IPS-20b (cell line): ENCODE results near the gene EDDM13.
A peak's percentile ranks its signal among the peaks of the same experiment; 100 is the strongest.

Experiments
- H3K27ac ChIP-seq: one replicate; pipeline ENCODE4 v1.5.1; 2013; ENCODE audit warnings: low read length
- H3K27me3 ChIP-seq: 2 replicates; pipeline ENCODE4 v1.6.1; 2013; ENCODE audit warnings: mild to moderate bottlenecking, low read length, inconsistent platforms; ENCODE audit not compliant: insufficient read depth
- H3K36me3 ChIP-seq: 2 replicates; pipeline ENCODE4 v1.6.1; 2013; ENCODE audit warnings: low read depth, mild to moderate bottlenecking, inconsistent platforms, low read length, moderate library complexity; ENCODE audit not compliant: insufficient read depth
- H3K4me1 ChIP-seq: 2 replicates; pipeline ENCODE4 v1.6.1; 2013; ENCODE audit warnings: mild to moderate bottlenecking, control low read depth, inconsistent platforms, low read length, moderate library complexity; ENCODE audit not compliant: insufficient read depth
- H3K4me3 ChIP-seq: 2 replicates; pipeline ENCODE4 v1.5.1; 2013; ENCODE audit warnings: mild to moderate bottlenecking, low read length, inconsistent platforms
- H3K9ac ChIP-seq: 2 replicates; pipeline ENCODE4 v1.6.1; 2013; ENCODE audit warnings: low read depth, mild to moderate bottlenecking, inconsistent platforms, low read length, moderate library complexity
- H3K9me3 ChIP-seq: 2 replicates; pipeline ENCODE4 v1.6.1; 2013; ENCODE audit warnings: mild to moderate bottlenecking, low read depth, low read length, inconsistent platforms; ENCODE audit not compliant: insufficient read depth

EDDM13 gene

DNA sequence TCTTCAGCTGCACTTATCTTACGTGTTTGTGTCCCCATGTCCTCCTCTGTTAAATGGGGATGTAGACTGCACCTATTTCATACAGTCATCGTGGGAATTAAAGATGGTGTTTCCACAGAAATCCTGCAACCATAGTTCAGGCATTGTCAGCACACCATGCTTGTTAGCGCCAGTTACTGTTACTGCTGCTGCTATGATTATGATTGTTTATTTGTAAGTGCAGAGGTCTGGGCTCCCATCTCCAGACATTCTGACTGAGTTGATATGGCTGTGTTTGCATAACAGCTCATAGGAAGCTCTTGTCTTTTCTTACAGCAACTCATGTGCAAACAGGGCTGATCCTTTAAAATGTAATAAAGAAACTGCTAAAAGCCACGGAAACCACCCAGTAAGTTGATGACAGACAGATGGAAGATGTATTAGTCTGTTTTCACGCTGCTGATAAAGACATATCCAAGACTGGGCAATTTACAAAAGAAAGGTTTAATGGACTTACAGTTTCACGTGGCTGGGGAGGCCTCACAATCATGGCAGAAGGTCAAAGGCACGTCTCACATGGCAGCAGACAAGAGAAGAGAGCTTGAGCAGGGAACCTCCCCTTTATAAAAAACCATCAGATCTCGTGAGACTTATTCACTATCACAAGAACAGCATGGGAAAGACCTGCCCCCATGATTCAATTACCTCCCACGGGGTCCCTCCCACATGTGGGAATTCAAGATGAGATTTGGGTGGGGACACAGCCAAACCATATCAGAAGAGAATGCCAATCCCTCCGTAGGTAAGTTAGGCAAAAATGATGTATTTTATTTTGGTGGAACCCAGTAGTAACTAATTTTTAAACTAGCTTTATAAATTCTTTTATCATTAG lies 40.5 kb downstream of the EDDM13 start:
- Histone ChIP-seq H3K9ac (peak overlapping the region; percentile 83; the same call in 1 of the 2 replicates), H3K36me3 (peaks cover 10% of the 10 kb centered on the region; the same call in 1 of the 2 replicates), H3K27ac (no peak overlapping the region), H3K27me3 (no peaks in the 10 kb centered on the region), H3K9me3 (no peaks in the 10 kb centered on the region), H3K4me1 (no peaks in the 10 kb centered on the region), H3K4me3 (peak overlapping the region; percentile 78; the same call in 1 of the 2 replicates)

DNA sequence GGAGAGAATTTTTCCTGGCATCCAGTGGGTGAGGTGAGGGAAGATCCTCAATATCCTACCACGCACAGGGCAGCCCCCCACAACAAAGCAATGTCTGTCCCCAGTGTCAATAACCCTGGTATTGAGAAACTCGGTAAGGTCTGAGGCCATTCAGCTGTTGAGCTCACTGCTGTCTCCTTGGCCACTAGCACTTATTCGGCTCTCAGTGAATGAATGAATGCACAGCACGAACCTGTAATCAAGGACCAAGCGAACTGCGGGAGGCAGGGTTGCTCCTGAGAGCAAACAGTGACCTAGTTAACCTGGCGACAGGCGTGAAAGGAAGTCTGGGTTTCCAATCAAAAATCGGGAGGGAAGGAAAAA lies 41.5 kb downstream of the EDDM13 start:
- Histone ChIP-seq H3K9ac (peak overlapping the region; percentile 83), H3K4me3 (peak overlapping the region; percentile 78), H3K36me3 (peaks cover 10% of the 10 kb centered on the region; the same call in 1 of the 2 replicates), H3K9me3 (no peaks in the 10 kb centered on the region), H3K27me3 (no peaks in the 10 kb centered on the region), H3K4me1 (no peaks in the 10 kb centered on the region), H3K27ac (peak overlapping the region; percentile 54)

DNA sequence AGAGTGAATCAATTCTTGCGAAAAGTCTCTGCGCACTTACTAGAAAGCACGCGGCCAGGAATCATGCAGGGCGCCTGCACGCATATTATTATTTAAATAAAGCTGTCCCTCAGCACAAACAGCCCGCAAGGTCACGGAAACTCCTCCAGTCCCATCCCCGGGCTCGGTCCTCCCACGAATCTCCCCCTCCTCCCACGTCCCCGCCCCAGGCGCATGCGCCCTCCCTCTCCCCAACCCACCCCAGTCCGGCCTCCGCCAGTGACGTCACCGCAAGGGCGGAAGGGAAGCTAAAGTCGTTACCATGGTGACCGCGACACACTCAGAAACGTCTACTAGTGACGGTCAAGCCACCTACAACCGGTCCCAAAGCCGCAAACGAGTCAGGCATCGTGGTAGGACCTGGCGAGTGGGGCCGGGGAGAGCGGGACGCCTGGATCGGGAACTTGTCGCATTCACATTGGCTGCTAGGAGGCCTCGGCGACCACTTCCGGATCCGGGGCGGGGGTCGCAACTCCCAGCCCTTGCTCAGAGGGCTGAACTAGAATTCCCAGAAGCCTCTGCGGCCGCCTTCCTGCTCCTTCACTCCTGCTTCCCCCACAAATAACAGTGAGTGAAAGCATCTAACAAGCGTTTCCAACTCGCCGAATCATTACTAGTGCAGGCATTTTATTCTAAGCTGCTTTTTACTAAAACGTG lies 42.0 kb downstream of the EDDM13 start, which contains the start of gene ZSCAN5A:
Gene ZSCAN5A (minus strand): TSS at position 459 of the 696 bp plus-strand sequence. CDS start 89,793 bp downstream, outside the sequence.
- H3K4me3 ChIP-seq = peak within 1 kb of the TSS; percentile 78
- H3K9ac ChIP-seq = peak within 1 kb of the TSS; percentile 83
- H3K27me3 ChIP-seq = no peaks in the 10 kb centered on the region
- H3K36me3 ChIP-seq = peaks cover 10% of the 10 kb centered on the region; the same call in 1 of the 2 replicates
- no peaks in the 10 kb centered on the region for H3K4me1 ChIP-seq
- no peaks in the 10 kb centered on the region for H3K9me3 ChIP-seq
- H3K27ac ChIP-seq = peak within 1 kb of the TSS; percentile 54

DNA sequence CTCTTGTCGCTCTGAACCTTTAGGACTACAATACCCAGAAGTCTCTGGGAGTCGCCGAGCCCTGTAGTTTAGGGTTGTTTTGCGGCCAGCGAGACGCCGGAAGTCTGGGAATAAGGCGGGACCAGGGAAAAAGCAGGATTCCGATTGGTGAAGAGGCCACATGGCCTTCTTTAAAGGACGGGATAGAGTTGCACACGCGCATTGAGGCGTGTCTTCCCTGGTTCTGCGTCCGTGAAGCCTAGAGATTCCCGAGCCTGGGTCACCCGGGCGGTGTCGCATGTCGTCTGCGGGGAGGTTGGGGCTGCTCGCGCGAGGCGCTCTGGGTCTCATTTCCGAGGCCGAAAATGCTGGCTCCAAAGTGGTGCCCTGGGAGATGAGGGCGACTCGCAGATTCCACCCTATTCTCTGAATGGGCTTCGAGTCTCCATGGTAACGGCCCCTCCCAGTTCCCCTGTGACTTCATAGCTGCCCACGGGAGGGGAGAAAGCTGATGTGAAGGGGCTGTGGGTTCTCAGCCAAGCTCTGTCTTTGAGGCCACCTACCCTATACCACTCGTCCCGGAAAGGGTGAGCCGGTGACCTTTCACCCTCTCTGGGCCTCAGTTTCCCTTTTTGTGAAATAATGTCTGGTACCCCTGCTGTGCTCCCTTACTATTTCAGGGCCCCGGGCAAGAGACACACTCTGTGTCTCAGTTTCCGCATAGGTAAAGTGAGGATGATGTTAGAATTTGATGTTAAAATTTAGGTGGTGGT lies 42.7 kb downstream of the EDDM13 start:
- H3K4me1 ChIP-seq = no peaks in the 10 kb centered on the region
- H3K36me3 ChIP-seq = peaks cover 10% of the 10 kb centered on the region; the same call in 1 of the 2 replicates
- peak overlapping the region; percentile 78 for H3K4me3 ChIP-seq
- peak overlapping the region; percentile 83; the same call in 1 of the 2 replicates for H3K9ac ChIP-seq
- H3K27me3 ChIP-seq = no peaks in the 10 kb centered on the region
- peak overlapping the region; percentile 54 for H3K27ac ChIP-seq
- no peaks in the 10 kb centered on the region for H3K9me3 ChIP-seq

DNA sequence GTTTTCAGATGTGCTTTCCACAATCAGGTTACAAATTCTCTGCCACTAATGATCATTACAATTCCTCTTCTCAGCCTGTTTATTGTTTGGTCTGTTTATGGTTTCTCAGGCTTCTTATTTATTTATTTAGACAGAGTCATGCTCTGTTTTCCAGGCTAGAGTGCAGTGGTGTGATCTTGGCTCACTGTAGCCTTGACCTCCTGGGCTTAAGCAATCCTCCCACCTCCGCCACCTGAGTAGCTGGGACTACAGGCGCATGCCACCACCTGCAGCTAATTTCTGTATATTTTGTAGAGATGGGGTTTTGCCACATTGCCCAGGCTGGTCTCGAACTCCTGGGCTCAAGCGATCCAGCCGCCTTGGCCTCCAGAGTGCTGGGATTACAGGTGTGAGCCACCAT lies 44.2 kb downstream of the EDDM13 start:
- no peak overlapping the region for H3K9ac ChIP-seq
- 0 out of 2 replicates have a peak, but pooled peaks cover 4% of the 10 kb centered on the region for H3K27me3 ChIP-seq
- no peak overlapping the region for H3K27ac ChIP-seq
- H3K4me1 ChIP-seq = no peaks in the 10 kb centered on the region
- peaks cover 4% of the 10 kb centered on the region; the same call in 1 of the 2 replicates for H3K36me3 ChIP-seq
- H3K9me3 ChIP-seq = no peaks in the 10 kb centered on the region
- H3K4me3 ChIP-seq = no peak overlapping the region

DNA sequence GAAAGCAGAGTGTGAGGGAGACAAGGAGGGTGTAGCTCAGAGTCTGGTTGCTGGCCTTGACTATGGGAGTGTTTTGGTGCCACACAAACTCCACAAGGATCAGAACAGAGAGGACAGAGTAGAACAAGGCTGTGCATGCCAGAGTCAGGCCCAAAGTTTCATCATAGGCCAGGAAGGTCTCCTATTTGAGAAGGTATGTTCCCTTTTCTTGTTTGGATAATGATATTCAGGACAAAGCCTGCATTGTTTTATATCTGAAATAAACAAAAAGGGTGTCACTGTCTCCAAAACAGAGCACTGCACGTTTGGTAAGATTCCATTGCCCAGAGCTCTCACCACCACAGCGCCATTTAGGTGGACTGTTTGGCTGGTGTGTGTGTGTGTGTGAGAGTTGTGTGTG lies 45.2 kb downstream of the EDDM13 start:
- Histone ChIP-seq H3K36me3 (no peaks in the 10 kb centered on the region), H3K4me3 (no peak overlapping the region), H3K9ac (no peak overlapping the region), H3K9me3 (no peaks in the 10 kb centered on the region), H3K4me1 (no peaks in the 10 kb centered on the region), H3K27me3 (0 out of 2 replicates have a peak, but pooled peaks cover 4% of the 10 kb centered on the region), H3K27ac (no peak overlapping the region)

DNA sequence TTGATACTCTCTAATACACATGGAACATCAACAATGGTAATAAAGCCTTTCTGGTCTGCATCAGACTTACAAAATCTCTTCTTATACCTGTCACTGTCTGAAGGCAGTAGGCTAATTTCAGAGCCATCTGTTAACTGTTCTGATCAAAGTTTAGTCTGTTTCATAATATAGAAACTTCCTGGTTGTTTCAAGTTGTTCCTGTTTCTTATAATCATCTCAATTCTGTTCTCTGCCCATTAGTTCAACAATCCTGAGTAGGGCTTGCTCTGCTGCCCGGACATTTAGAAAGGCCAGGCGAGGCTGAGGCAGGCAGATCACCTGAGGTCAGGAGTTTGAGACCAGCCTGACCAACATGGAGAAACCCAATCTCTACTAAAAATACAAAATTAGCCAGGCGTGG lies 47.4 kb downstream of the EDDM13 start:
- H3K4me3 ChIP-seq = no peak overlapping the region
- H3K9me3 ChIP-seq = peaks cover 6% of the 10 kb centered on the region; the same call in 1 of the 2 replicates
- no peaks in the 10 kb centered on the region for H3K36me3 ChIP-seq
- no peak overlapping the region for H3K9ac ChIP-seq
- H3K4me1 ChIP-seq = no peaks in the 10 kb centered on the region
- H3K27ac ChIP-seq = no peak overlapping the region
- H3K27me3 ChIP-seq = 0 out of 2 replicates have a peak, but pooled peaks cover 4% of the 10 kb centered on the region

DNA sequence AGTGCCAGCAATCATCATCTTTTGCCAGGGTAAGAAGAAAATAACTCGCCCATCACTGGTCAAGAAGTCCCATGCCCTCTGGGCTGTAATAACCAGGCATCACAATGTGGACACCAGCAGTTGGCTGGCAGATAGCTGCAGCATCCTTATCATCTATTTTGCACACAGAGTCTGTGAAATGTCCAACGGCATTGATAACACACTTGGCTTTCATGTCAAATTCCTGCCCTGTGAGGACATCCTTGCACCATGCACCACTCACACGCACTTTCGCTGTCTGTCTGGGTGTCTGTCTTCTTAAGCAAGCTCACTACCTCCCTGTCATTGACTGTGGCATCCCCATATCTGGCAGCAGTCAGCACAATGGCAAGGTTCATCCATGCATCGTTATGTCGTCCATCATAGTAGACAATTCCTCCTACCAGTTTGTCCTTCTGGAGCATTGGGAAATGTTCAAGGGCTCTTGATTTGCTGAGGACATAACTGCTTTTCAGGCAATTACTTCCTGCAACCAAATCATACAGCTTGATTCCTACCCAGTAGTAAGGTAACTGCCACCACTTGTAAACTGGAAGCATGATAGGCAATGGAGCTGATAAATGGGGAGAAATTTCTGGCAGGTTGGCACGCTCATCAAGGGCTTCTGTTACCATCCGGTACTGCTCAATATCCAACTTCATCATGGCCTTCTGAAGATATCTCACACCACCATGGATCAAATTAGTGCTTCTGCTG lies 48.9 kb downstream of the EDDM13 start:
- Histone ChIP-seq H3K36me3 (no peaks in the 10 kb centered on the region), H3K9me3 (peaks cover 11% of the 10 kb centered on the region; the same call in 1 of the 2 replicates), H3K4me1 (no peaks in the 10 kb centered on the region), H3K4me3 (no peak overlapping the region), H3K27ac (no peak overlapping the region), H3K9ac (no peak overlapping the region), H3K27me3 (0 out of 2 replicates have a peak, but pooled peaks cover 4% of the 10 kb centered on the region)

DNA sequence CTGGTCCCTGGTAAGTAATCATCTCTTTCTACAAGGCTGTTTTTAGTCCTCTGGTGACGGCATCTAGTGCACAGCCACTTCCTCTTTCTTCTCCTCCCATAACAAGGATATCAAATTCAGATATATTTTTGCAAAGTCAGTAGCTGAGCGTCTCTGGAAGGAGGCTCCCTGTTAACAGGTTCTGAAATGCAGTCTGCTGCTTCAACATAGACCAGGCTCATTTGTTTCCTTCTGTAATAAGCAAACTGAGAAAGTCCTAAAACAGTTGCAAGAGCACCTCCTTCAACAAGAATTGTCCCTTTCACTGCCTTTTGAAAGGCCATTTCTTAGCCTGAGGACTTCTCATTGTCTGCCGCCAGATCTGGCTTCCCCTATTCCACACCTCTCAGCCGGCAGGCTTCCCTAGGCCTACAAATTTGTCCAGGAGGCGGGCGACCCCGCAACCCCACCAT lies 49.5 kb downstream of the EDDM13 start:
- Histone ChIP-seq H3K27me3 (0 out of 2 replicates have a peak, but pooled peaks cover 4% of the 10 kb centered on the region), H3K9me3 (peaks cover 16% of the 10 kb centered on the region; the same call in 1 of the 2 replicates), H3K36me3 (no peaks in the 10 kb centered on the region), H3K9ac (no peak overlapping the region), H3K4me1 (no peaks in the 10 kb centered on the region), H3K27ac (no peak overlapping the region), H3K4me3 (no peak overlapping the region)

DNA sequence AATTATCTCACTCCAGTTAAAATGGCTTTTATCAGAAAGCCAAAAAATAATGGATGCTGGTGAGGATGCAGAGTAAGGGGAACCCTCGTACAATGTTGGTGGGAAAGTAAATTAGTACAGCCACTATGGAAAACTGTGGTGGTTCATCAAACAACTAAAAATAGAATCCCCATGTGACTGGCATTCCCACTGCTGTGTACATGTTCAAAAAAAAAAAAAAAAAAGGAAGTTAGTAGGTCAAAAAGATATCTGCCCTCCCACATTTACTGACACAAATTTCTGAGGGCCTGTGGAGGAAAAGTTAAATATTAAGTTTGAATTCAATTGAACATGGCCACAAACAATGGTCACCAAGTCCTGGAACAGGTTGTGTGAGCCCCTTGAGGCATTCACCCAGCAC lies 51.9 kb downstream of the EDDM13 start:
- Histone ChIP-seq H3K27ac (no peak overlapping the region), H3K9me3 (peaks cover 19% of the 10 kb centered on the region; the same call in 1 of the 2 replicates)

More for the DNA sequence above, 51.9 kb downstream of the EDDM13 start:
- no peak overlapping the region for H3K9ac ChIP-seq
- H3K4me3 ChIP-seq = no peak overlapping the region
- no peaks in the 10 kb centered on the region for H3K4me1 ChIP-seq
- no peaks in the 10 kb centered on the region for H3K36me3 ChIP-seq
- 0 out of 2 replicates have a peak, but pooled peaks cover 4% of the 10 kb centered on the region for H3K27me3 ChIP-seq
